Measurements from ENCODE around the gene CLNK.

CLNK gene

GRCh38 chr4:10480616-10481015 is 204.0 kb downstream of the CLNK start:
- no peak overlapping the region for H3K27ac ChIP-seq
- TF ChIP-seq CTCF (conservative IDR thresholded peaks at IDR 0.05; ENCODE audit: low read depth): no peak
- POLR2A ChIA-PET (ENCODE audit: low non-redundant PET): no interaction called here
- no peak for DNase-seq (ENCODE audit: low spot score)
- CTCF ChIA-PET: interaction anchor here (0.6 kb wide), 1 partner anchor 52 kb away, joined by 3 read pairs; no protein-coding TSS in a partner anchor

GRCh38 chr4:10478621-10479020 is 205.9 kb downstream of the CLNK start:
- no peak overlapping the region for H3K27ac ChIP-seq
- POLR2A ChIA-PET (ENCODE audit: low non-redundant PET): no interaction called here
- CTCF ChIA-PET: no interaction called here
- TF ChIP-seq CTCF (conservative IDR thresholded peaks at IDR 0.05; ENCODE audit: low read depth): no peak
- no peak for DNase-seq (ENCODE audit: low spot score)

- POLR2A ChIA-PET (ENCODE audit: low non-redundant PET): no interaction called here
- no peak overlapping the region for H3K27ac ChIP-seq
- TF ChIP-seq CTCF (conservative IDR thresholded peaks at IDR 0.05; ENCODE audit: low read depth): no peak
- CTCF ChIA-PET: no interaction called here
- DNase-seq (ENCODE audit: low spot score): no peak
Measured at GRCh38 chr4:10470505-10470904, 214.1 kb downstream of the CLNK start.

- CTCF ChIA-PET: no interaction called here
Measured at GRCh38 chr4:10466161-10466560, 218.4 kb downstream of the CLNK start.

GRCh38 chr4:10462876-10463275 is 221.7 kb downstream of the CLNK start:
- POLR2A ChIA-PET (ENCODE audit: low non-redundant PET): no interaction called here
- H3K27ac ChIP-seq: no peak overlapping the region
- CTCF ChIA-PET: interaction anchor here (0.6 kb wide), 1 partner anchor 508 kb away, joined by 3 read pairs; no protein-coding TSS in a partner anchor

More at GRCh38 chr4:10466161-10466560, 218.4 kb downstream of the CLNK start:
- H3K27ac ChIP-seq: no peak overlapping the region
- POLR2A ChIA-PET (ENCODE audit: low non-redundant PET): no interaction called here
- no peak for TF ChIP-seq CTCF (conservative IDR thresholded peaks at IDR 0.05; ENCODE audit: low read depth)
- DNase-seq (ENCODE audit: low spot score): no peak

GRCh38 chr4:10461850-10462400 is 222.6 kb downstream of the CLNK start:
- TF ChIP-seq CTCF (conservative IDR thresholded peaks at IDR 0.05; ENCODE audit: low read depth): no peak
- CTCF ChIA-PET: interaction anchor here (0.6 to 1.0 kb wide), 4 partner anchors 15 to 88 kb away, joined by 3 to 5 read pairs (median 4); no protein-coding TSS in a partner anchor
- DNase-seq (ENCODE audit: low spot score): no peak
- POLR2A ChIA-PET (ENCODE audit: low non-redundant PET): no interaction called here
- no peak overlapping the region for H3K27ac ChIP-seq

More at GRCh38 chr4:10462876-10463275, 221.7 kb downstream of the CLNK start:
- no peak for DNase-seq (ENCODE audit: low spot score)
- no peak for TF ChIP-seq CTCF (conservative IDR thresholded peaks at IDR 0.05; ENCODE audit: low read depth)
